DLD1 (cell line): ENCODE data around the gene LASP1.
"Not testable (repeated sequence)": the region's sequence is repeated elsewhere in the genome, so short reads cannot be mapped to it uniquely, and the experiment has no call there.

Experiments used
- in situ Hi-C: cut with HindIII; loops from 2 replicates; pipeline ENCODE4 v1.10.0; 2017; ENCODE audit warnings: low sequenced_read_pairs

Gene LASP1

GRCh38 chr17:38869526-38870258, at the start of gene LASP1:
Gene LASP1 (plus strand): TSS chr17:38870058. CDS start chr17:38870190, 132 bp downstream.
- in situ Hi-C loops, result no loop called here

GRCh38 chr17:38824899-38825761, 44.7 kb upstream of the LASP1 start, which contains the start of gene CWC25:
Gene CWC25 (minus strand): TSS chr17:38825321. CDS start chr17:38825183, 138 bp downstream.
- in situ Hi-C loops, result no loop called here

GRCh38 chr17:38825762-38826247, 44.1 kb upstream of the LASP1 start:
- in situ Hi-C loops, result no loop called here

- in situ Hi-C loops, result no loop called here
Measured at GRCh38 chr17:38844261-38844757, 25.5 kb upstream of the LASP1 start.

- in situ Hi-C loops, result no loop called here
Measured at GRCh38 chr17:38848557-38848891, 21.3 kb upstream of the LASP1 start.

- in situ Hi-C loops, result no loop called here
Measured at GRCh38 chr17:38848939-38849605, 20.8 kb upstream of the LASP1 start.

GRCh38 chr17:38850374-38850773, 19.5 kb upstream of the LASP1 start:
- in situ Hi-C loops, result no loop called here

- in situ Hi-C loops, result no loop called here
Measured at GRCh38 chr17:38851434-38851833, 18.4 kb upstream of the LASP1 start.

- in situ Hi-C loops, result no loop called here
Measured at GRCh38 chr17:38852771-38853291, 17.0 kb upstream of the LASP1 start.

GRCh38 chr17:38853292-38854219, 16.3 kb upstream of the LASP1 start, which contains the start of gene RPL23:
Gene RPL23 (minus strand): TSS chr17:38853721. CDS start chr17:38853710, 11 bp downstream.
- in situ Hi-C loops, result no loop called here

GRCh38 chr17:38855101-38855714, 14.7 kb upstream of the LASP1 start:
- in situ Hi-C loops, result not testable (repeated sequence)

- in situ Hi-C loops, result no loop called here
Measured at GRCh38 chr17:38857271-38857670, 12.6 kb upstream of the LASP1 start.

- in situ Hi-C loops, result no loop called here
Measured at GRCh38 chr17:38861399-38861843, 8.4 kb upstream of the LASP1 start.

- in situ Hi-C loops, result no loop called here
Measured at GRCh38 chr17:38864636-38865398, 5.0 kb upstream of the LASP1 start.

- in situ Hi-C loops, result no loop called here
Measured at GRCh38 chr17:38867179-38867967, 2.5 kb upstream of the LASP1 start.

- in situ Hi-C loops, result no loop called here
Measured at GRCh38 chr17:38867968-38868816, 1.7 kb upstream of the LASP1 start.
